ENCODE measurements around the gene MTERF4.
"Not testable (repeated sequence)": the region's sequence is repeated elsewhere in the genome, so short reads cannot be mapped to it uniquely, and the experiment has no call there.

GRCh38 chr2:241093133-241093781 lies 8.8 kb downstream of the MTERF4 start:
- TF ChIP-seq CTCF (IDR thresholded peaks at IDR 0.05) = not testable (repeated sequence)
- peak in 1 of 2 donors; percentile 44 for TF ChIP-seq POLR2A (IDR thresholded peaks at IDR 0.05)

All from thyroid gland (tissue), 4 donors.